Cardiac fibroblast (primary cell): ENCODE data around the gene AK3.
A peak's percentile ranks its signal among the peaks of the same experiment; 100 is the strongest.
"Not testable (repeated sequence)": the region's sequence is repeated elsewhere in the genome, so short reads cannot be mapped to it uniquely, and the experiment has no call there.

ENCODE experiments used
- DNase-seq, 2 donors: peaks; one replicate each; pipeline versions ENCODE4 v3.0.0 to v3.0.0-alpha.2; 2010; ENCODE audit warnings: low read depth in 2 of 2
- H3K4me3 ChIP-seq, 2 donors: replicated peaks in 1 of 2; 1 replicate in 1 of 2; 2 replicates in 1 of 2; pipeline ENCODE4 v1.5.1; 2011; ENCODE audit warnings: low read depth in 2 of 2, low read length in 2 of 2, mild to moderate bottlenecking in 2 of 2, moderate library complexity in 1 of 2
- CTCF ChIP-seq: IDR thresholded peaks from one replicate; pipeline ENCODE4 v1.5.1; 2011; ENCODE audit warnings: low read depth, mild to moderate bottlenecking, low read length, inconsistent platforms

Gene AK3

DNA sequence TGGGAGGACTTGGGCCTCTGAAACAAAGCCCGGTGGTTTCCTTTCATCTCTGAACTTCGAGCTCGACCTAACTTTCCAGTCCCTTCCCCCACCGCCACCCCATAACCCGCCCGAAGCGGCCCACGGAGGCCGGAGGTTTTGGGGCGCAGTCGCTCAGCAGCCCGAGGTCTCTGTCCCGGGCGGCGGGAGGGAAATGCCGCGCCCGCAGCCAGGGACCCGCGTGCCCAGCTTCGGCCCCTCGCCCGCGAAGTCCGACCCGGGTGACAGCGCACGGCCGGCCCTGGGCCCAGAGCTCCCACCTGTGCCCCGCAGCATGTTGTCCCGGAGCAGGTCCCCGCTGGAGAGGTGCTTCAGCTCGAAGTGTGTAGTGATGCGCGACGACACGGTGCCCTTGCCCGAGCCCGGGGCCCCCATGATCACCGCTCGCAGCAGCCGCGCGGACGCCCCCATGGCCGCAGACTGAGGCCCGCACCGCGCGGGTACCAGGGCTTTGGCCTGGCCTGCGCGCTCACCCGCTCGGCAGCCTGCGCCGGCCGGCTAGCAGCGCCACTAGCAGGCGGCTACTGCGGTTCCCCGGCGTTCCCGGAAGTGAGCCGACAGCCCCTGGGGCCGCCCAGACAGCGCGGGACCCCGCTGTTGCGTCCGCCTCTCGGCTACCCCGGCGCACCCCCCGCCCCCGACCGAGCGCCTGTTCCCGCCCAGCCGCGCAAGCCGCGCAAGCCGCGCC is at the start of gene AK3:
Gene AK3 (minus strand): TSS at position 565 of the 727 bp plus-strand sequence. CDS start 115 bp downstream, at position 450.
- peak within 1 kb of the TSS; percentile 80 to 84 for H3K4me3 ChIP-seq
- TF ChIP-seq CTCF: no peak
- peak; percentile 75 to 90 for DNase-seq

DNA sequence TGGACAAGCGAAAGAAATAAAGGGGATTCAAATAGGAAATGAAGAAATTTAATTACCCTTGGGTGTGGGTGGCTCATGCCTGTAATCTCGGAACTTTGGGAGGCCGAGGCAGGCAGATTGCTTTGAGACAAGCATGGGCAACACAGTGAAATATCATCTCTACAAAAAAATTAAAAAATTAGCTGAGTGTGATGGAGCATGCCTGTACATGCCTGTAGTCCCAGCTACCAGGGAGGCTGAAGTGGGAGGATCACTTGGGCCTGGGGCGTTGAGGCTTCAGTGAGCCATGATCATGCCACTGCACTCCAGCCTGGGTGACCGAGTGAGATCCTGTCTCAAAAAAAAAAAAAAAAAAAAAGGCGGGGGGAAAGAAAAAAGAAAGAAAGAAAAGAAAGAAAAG is 47.7 kb upstream of the AK3 start:
- no peak for TF ChIP-seq CTCF
- no peak for DNase-seq

DNA sequence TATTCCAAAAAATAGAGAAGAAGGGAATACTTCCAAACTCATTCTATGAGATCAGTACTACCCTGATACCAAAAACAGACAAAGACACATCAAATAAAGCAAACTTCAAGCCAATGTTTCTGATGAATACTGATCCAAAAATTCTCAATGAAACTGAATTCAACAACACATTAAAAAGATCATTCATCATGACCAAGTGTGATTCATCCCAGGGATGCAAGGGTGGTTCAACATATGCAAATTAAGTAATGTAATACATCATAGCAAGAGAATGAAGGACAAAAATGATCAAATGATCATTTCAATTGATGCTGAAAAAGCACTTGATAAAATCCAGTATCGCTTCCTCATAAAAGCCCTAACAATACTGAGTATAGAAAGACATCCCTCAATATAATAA is 46.9 kb upstream of the AK3 start:
- DNase-seq: no peak

More for the DNA sequence above, 47.7 kb upstream of the AK3 start:
- H3K4me3 ChIP-seq: no peak overlapping the region

DNA sequence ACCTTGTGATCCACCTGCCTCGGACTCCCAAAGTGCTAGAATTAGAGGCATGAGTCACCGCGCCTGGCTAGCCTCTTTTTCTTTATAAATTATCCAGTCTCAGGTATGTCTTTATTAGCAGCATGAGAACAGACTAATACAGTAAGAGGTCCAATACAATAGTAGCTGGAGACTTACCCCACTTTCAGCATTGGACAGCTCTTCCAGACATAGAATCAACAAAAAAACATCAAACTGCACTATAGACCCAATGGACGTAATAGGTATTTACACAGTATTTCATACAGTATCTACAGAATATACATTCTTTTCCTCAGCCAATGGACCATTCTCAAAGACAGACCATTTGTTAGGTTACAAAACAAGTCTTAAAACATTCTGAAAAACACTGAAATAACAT is 45.6 kb upstream of the AK3 start:
- TF ChIP-seq CTCF: no peak
- H3K4me3 ChIP-seq: no peak overlapping the region
- no peak for DNase-seq

More for the DNA sequence above, 46.9 kb upstream of the AK3 start:
- H3K4me3 ChIP-seq: no peak overlapping the region
- no peak for TF ChIP-seq CTCF

DNA sequence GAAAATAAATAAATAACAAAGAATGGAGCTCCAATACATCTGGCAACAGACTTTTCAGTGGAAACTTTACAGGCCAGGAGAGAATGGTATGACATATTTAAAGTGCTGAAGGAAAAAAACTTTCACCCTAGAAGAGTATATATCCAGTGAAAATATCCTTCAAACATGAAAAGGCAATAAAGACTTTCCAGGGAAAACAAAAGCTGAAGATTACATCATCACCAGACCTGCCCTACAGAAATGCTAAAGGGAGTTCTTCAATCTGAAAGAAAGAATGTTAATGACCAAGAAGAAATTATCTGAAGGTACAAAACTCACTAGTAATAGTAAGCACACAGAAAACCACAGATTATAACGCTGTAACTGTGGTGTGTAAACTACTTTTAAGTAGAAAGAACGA is 43.4 kb upstream of the AK3 start:
- DNase-seq: no peak

DNA sequence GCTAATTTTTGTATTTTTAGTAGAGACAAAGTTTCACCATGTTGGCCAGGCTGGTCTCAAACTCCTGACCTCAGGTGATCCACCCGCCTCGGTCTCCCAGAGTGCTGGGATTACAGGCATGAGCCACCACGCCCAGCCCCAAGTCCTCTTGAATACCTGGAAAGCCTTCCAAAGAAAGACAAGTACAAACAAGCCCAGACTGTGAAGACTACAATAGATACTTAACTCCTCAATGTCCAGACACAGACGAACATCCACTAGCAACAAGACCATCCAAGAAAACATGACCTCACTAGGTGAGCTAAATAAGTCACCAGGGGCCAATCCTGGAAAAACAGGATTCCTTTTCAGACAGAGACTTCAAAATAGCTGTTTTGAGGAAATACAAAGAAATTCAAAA is 42.2 kb upstream of the AK3 start:
- not testable (repeated sequence) for DNase-seq, H3K4me3 ChIP-seq

More for the DNA sequence above, 43.4 kb upstream of the AK3 start:
- TF ChIP-seq CTCF: no peak
- H3K4me3 ChIP-seq: no peak overlapping the region

DNA sequence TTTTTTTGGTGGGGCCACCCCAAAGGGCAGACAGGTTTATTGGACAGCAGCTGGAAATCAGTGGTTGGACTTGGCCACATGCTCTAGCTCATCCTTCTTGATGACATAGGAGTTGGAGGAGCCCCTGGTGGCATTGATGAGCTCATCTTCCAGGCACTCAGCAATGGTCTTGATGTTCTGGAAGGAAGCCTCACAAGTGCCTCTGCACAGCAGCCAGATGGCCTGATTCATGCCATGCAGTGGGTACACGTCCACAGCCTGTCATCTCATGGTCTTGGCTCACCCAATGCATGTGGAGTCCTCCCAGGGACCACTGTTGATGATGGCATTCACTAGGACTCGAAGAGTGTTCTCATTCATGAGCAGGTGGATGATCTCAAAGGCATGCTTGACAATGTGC is 40.4 kb upstream of the AK3 start:
- H3K4me3 ChIP-seq: no peak overlapping the region
- no peak for DNase-seq

More for the DNA sequence above, 40.4 kb upstream of the AK3 start:
- no peak for TF ChIP-seq CTCF
